WI38 (cell line): ENCODE data around the gene ZNF593OS.

Experiments used
- H3K4me3 ChIP-seq: 2 replicates; pipeline ENCODE4 v1.5.1; 2011; ENCODE audit warnings: low read depth, mild to moderate bottlenecking, control low read depth, low read length
- TF ChIP-seq, protein P1 (sequence below): IDR thresholded peaks from 2 replicates; pipeline ENCODE4 v1.5.1; 2012; ENCODE audit warnings: low read depth, mild to moderate bottlenecking, control low read depth, low read length

Gene ZNF593OS

GRCh38 chr1:26169669-26170471 lies 1.8 kb downstream of the ZNF593OS start, which contains the start of gene ZNF593:
TSS of gene ZNF593 (plus strand) at chr1:26169908. CDS start at chr1:26169984, 76 bp downstream.
- TF ChIP-seq, protein P1, sequence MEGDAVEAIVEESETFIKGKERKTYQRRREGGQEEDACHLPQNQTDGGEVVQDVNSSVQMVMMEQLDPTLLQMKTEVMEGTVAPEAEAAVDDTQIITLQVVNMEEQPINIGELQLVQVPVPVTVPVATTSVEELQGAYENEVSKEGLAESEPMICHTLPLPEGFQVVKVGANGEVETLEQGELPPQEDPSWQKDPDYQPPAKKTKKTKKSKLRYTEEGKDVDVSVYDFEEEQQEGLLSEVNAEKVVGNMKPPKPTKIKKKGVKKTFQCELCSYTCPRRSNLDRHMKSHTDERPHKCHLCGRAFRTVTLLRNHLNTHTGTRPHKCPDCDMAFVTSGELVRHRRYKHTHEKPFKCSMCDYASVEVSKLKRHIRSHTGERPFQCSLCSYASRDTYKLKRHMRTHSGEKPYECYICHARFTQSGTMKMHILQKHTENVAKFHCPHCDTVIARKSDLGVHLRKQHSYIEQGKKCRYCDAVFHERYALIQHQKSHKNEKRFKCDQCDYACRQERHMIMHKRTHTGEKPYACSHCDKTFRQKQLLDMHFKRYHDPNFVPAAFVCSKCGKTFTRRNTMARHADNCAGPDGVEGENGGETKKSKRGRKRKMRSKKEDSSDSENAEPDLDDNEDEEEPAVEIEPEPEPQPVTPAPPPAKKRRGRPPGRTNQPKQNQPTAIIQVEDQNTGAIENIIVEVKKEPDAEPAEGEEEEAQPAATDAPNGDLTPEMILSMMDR = peak; percentile 86
- H3K4me3 ChIP-seq = peak within 1 kb of the TSS; percentile 88

- TF ChIP-seq, protein P1 = no peak
- H3K4me3 ChIP-seq = no peak overlapping the region
Measured at GRCh38 chr1:26169198-26169554, 2.5 kb downstream of the ZNF593OS start.

GRCh38 chr1:26168410-26169197 lies 3.0 kb downstream of the ZNF593OS start, which contains the start of gene C1orf232:
TSS of gene C1orf232 (minus strand) at chr1:26168963. CDS start at chr1:26168499, 464 bp downstream.
- TF ChIP-seq, protein P1 = no peak
- peak within 1 kb of the TSS; percentile 88 for H3K4me3 ChIP-seq

DNA sequence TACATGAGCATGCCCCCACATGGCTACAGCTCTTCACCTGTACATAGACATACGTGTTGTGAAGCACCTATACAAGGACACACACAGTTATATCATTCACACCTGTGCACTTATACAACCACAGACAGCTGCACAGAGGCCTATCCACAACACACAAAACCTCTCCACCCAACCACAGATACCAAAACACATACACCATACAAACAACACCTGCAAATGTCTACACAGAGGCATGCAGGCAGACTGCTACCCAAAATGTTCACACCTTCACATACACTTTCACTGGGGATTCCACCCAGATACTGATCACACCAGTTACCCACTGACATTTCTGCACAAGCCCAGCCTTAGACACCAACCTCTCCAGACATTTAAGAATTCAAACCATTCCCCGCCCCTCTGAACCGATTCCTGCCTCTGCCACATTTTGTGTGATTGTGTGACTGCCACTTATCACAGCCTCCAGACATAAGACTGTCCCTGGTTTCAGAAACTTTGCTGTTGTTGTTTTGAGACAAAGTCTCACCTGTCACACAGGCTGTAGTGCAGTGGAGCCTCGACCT lies 4.8 kb downstream of the ZNF593OS start:
- no peak overlapping the region for H3K4me3 ChIP-seq
- TF ChIP-seq, protein P1 = no peak

- H3K4me3 ChIP-seq = no peak overlapping the region
- TF ChIP-seq, protein P1 = no peak
Measured at GRCh38 chr1:26164861-26165842, 6.5 kb downstream of the ZNF593OS start.

DNA sequence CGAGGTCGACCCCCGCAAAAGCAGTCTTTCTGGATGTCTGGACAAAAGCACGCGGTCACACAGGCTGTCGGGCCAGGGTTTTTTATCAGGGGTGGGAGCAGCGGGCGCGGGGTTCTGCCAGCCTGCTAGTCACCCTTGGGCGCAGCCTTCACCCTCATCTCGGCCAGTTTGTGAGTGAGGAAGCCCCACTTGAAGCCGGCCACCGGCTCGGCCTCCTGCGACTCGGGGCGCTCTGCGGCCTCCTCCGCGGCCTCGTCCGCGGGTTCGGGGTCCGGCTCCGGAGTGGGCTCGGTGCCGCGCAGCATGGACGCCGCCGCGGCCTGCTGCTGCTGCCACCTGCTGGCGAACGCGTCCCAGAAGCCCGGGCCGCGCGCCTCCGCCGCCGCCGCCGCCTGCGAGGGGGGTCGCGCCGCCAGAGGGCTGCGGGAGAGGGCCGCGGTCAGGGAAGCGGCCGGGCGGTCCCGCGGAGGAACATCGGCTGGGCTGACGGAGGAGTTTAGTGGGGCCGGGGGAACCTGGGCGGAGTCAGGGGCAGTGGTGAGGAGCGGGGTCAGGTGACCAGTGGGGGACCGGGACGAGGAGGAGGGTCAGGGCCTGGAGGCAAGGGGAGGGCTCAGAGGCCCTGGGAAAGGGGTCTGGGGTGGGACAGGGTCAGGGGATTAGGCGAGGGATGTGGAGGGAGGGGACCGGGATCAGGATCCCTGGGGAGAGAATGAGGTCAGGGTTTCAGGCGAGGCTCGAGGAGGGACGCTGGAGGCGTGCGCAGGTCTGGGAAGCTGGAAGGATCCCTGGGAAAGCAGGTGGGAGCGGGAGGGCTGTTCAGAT lies 7.4 kb downstream of the ZNF593OS start:
- no peak overlapping the region for H3K4me3 ChIP-seq

More for the DNA sequence above, 7.4 kb downstream of the ZNF593OS start:
- TF ChIP-seq, protein P1 = 0 out of 2 replicates have a peak, but pooled peaks have one; percentile 7
